IMR-90 (cell line): ENCODE data around the gene MARCHF3. TPM values are rescaled to one million over a fixed set of nuclear protein-coding genes. Genes with fewer than 3 reads are reported as not detected.

ENCODE experiments used
- ATAC-seq: fragments of 200-7000 bp; cut with Tn5 transposase; 2 replicates; pipeline ENCODE4 v1.9.1; 2020; ENCODE audit warnings: low read depth, mild to moderate bottlenecking, moderate library complexity
- BruUV-seq: library from RNA; stranded (reverse); fragments of 400-500 nt; replicated peaks from 2 replicates; lab custom pipeline; 2021; lab: Mats Ljungman, UMichigan
- CTCF ChIA-PET: fragments of 300-600 bp; formaldehyde crosslinking; extraction: SDS; loops from one replicate; lab custom pipeline; 2021; ENCODE audit warnings: antibody characterized with exemption; lab: Yijun Ruan, JAX
- POLR2A ChIA-PET: fragments of 300-600 bp; sonication (Branson Sonifier 250); formaldehyde crosslinking; loops from one replicate; lab custom pipeline; 2022; ENCODE audit warnings: antibody characterized with exemption; ENCODE audit not compliant: unreplicated experiment; lab: Charles Lee
- DNase-seq: peaks from one replicate; pipeline ENCODE4 v3.0.0; 2013
- H2AFZ ChIP-seq: replicated peaks from 2 replicates; pipeline ENCODE3; 2013; ENCODE audit warnings: low read length, mild to moderate bottlenecking; ENCODE audit not compliant: poor library complexity
- H2AK5ac ChIP-seq: 2 replicates; pipeline ENCODE4 v1.6.1; 2013; ENCODE audit warnings: low read depth, low read length, inconsistent platforms
- H2AK9ac ChIP-seq: replicated peaks from 2 replicates; pipeline ENCODE3; 2013; ENCODE audit warnings: mild to moderate bottlenecking, low read depth, low read length, moderate library complexity; ENCODE audit not compliant: poor library complexity
- H2BK120ac ChIP-seq: 2 replicates; pipeline ENCODE4 v1.6.1; 2013; ENCODE audit warnings: low read depth, low read length, inconsistent platforms
- H2BK15ac ChIP-seq: 3 replicates; pipeline ENCODE4 v1.6.1; 2013; ENCODE audit warnings: low read depth, low read length, inconsistent platforms
- H2BK20ac ChIP-seq: 2 replicates; pipeline ENCODE4 v1.6.1; 2013; ENCODE audit warnings: low read depth, mild to moderate bottlenecking, inconsistent platforms, low read length, moderate library complexity
- H2BK5ac ChIP-seq: 2 replicates; pipeline ENCODE4 v1.6.1; 2013; ENCODE audit warnings: mild to moderate bottlenecking, low read depth, low read length, inconsistent platforms; ENCODE audit not compliant: poor library complexity, severe bottlenecking
- H3K14ac ChIP-seq: replicated peaks from 2 replicates; pipeline ENCODE4 v1.6.1; 2013; ENCODE audit warnings: low read depth, low read length, inconsistent platforms
- H3K18ac ChIP-seq: 2 replicates; pipeline ENCODE4 v1.6.1; 2013; ENCODE audit warnings: low read depth, low read length, control low read depth
- H3K23ac ChIP-seq: 2 replicates; pipeline ENCODE4 v1.6.1; 2013; ENCODE audit warnings: low read depth, low read length, inconsistent platforms
- H3K27ac ChIP-seq: 2 replicates; pipeline ENCODE4 v1.5.1; 2013; ENCODE audit warnings: mild to moderate bottlenecking, control low read depth, low read length; ENCODE audit not compliant: insufficient read depth
- H3K27me3 ChIP-seq: 2 replicates; pipeline ENCODE4 v1.6.1; 2013; ENCODE audit warnings: low read length; ENCODE audit not compliant: control insufficient read depth, insufficient read depth
- H3K36me3 ChIP-seq: 2 replicates; pipeline ENCODE4 v1.6.1; 2013; ENCODE audit warnings: low read length, mixed read lengths; ENCODE audit not compliant: control insufficient read depth, insufficient read depth
- H3K4ac ChIP-seq: 2 replicates; pipeline ENCODE4 v1.6.1; 2013; ENCODE audit warnings: low read depth, low read length, inconsistent platforms
- H3K4me1 ChIP-seq: 2 replicates; pipeline ENCODE4 v1.6.1; 2013; ENCODE audit warnings: low read length, mixed read lengths; ENCODE audit not compliant: control insufficient read depth, insufficient read depth
- H3K4me2 ChIP-seq: 2 replicates; pipeline ENCODE4 v1.6.1; 2013; ENCODE audit warnings: low read depth, mild to moderate bottlenecking, control low read depth, low read length, moderate library complexity
- H3K4me3 ChIP-seq: 2 replicates; pipeline ENCODE4 v1.5.1; 2013; ENCODE audit warnings: low read depth, mild to moderate bottlenecking, control low read depth, low read length, moderate library complexity; ENCODE audit not compliant: insufficient read depth
- H3K56ac ChIP-seq: 2 replicates; pipeline ENCODE4 v1.6.1; 2013; ENCODE audit warnings: low read length, inconsistent platforms; ENCODE audit not compliant: insufficient read depth; ENCODE audit errors: extremely low read depth
- H3K79me1 ChIP-seq, 2 experiments: 2 replicates each; pipeline ENCODE4 v1.6.1; 2013; ENCODE audit warnings: low read length in 2 of 2, inconsistent platforms in 1 of 2, low read depth in 1 of 2
- H3K9ac ChIP-seq: 2 replicates; pipeline ENCODE4 v1.6.1; 2013; ENCODE audit warnings: low read depth, low read length, control low read depth
- H3K9me1 ChIP-seq: 2 replicates; pipeline ENCODE4 v1.6.1; 2013; ENCODE audit warnings: low read length, inconsistent platforms; ENCODE audit not compliant: insufficient read depth
- H3K9me3 ChIP-seq: 2 replicates; pipeline ENCODE4 v1.6.1; 2013; ENCODE audit warnings: low read length; ENCODE audit not compliant: control insufficient read depth, insufficient read depth
- H4K20me1 ChIP-seq: 2 replicates; pipeline ENCODE4 v1.6.1; 2013; ENCODE audit warnings: low read length, inconsistent platforms; ENCODE audit not compliant: insufficient read depth
- H4K5ac ChIP-seq: 2 replicates; pipeline ENCODE4 v1.6.1; 2013; ENCODE audit warnings: mild to moderate bottlenecking, low read depth, low read length, control low read depth
- H4K8ac ChIP-seq, 2 experiments: 2 replicates each; pipeline ENCODE4 v1.6.1; 2013; ENCODE audit warnings: low read depth in 2 of 2, low read length in 2 of 2, control low read depth in 1 of 2, inconsistent platforms in 1 of 2
- H4K91ac ChIP-seq: 2 replicates; pipeline ENCODE4 v1.6.1; 2013; ENCODE audit warnings: low read depth, low read length, inconsistent platforms; ENCODE audit not compliant: insufficient read depth
- CHD1 ChIP-seq: IDR thresholded peaks from 2 replicates; pipeline ENCODE4 v1.6.1; 2012; ENCODE audit warnings: low read depth, low read length, improper control_type of control experiment
- CTCF ChIP-seq: conservative IDR thresholded peaks from 2 replicates; pipeline ENCODE4 v1.5.1; 2012; ENCODE audit warnings: mild to moderate bottlenecking, low read depth, low read length, improper control_type of control experiment
- MAFK ChIP-seq: IDR thresholded peaks from 2 replicates; pipeline ENCODE4 v1.6.1; 2012; ENCODE audit warnings: low read depth, low read length, improper control_type of control experiment
- MAZ ChIP-seq: IDR thresholded peaks from 2 replicates; pipeline ENCODE4 v1.6.1; 2012; ENCODE audit warnings: low read depth, mild to moderate bottlenecking, low read length, improper control_type of control experiment, moderate library complexity, borderline replicate concordance
- NFE2L2 ChIP-seq: fragments of 150-350 bp; IDR thresholded peaks from 2 replicates; pipeline ENCODE4 v1.6.1; 2016; ENCODE audit warnings: low read depth, mild to moderate bottlenecking, low read length
- POLR2A ChIP-seq: IDR thresholded peaks from 2 replicates; pipeline ENCODE4 v1.6.1; 2012; ENCODE audit warnings: mild to moderate bottlenecking, low read depth, low read length
- RAD21 ChIP-seq: IDR thresholded peaks from 2 replicates; pipeline ENCODE4 v1.6.1; 2012; ENCODE audit warnings: low read length, improper control_type of control experiment
- RFX5 ChIP-seq: IDR thresholded peaks from 2 replicates; pipeline ENCODE4 v1.8.0; 2012; ENCODE audit warnings: low read depth, mild to moderate bottlenecking, low read length, moderate library complexity
- SMC3 ChIP-seq: fragments of 150-350 bp; IDR thresholded peaks from 2 replicates; pipeline ENCODE4 v1.6.1; 2016; ENCODE audit warnings: low read depth, mild to moderate bottlenecking, antibody characterized with exemption, low read length, moderate library complexity
- WGBS, 2 experiments: methylation state at CpG; one replicate each; pipeline versions ENCODE4 v1.1.5 to v1.1.7; 2013; ENCODE audit warnings: missing lambda C conversion rate in 2 of 2; ENCODE audit not compliant: insufficient read length in 1 of 2; ENCODE audit errors: extremely low coverage in 2 of 2; 5-methylcytosine and 5-hydroxymethylcytosine counted together
- dilution Hi-C: fragments of 300-500 bp; cut with HindIII; formaldehyde crosslinking; loops from one replicate; pipeline ENCODE4 v1.14.3; 2018; ENCODE audit warnings: low sequenced_read_pairs; ENCODE audit not compliant: unreplicated experiment
- in situ Hi-C: fragments of 300-500 bp; cut with MboI; formaldehyde crosslinking; loops from 3 replicates; pipeline ENCODE4 v1.14.3; 2019; ENCODE audit warnings: low sequenced_read_pairs, inconsistent platforms, mixed read lengths
- intact Hi-C: fragments of 100-400 bp; cut with micrococcal nuclease; formaldehyde crosslinking; loops from 2 replicates; pipeline ENCODE4 v1.10.0; 2022
- polyA plus RNA-seq, 3 experiments: library from polyadenylated mRNA; depleted of rRNA; stranded (reverse); fragments of >200 nt; gene quantifications; 2 replicates each; pipeline ENCODE4 v1.2.3, GENCODE V29; 2012; ENCODE audit warnings: low replicate concordance in 1 of 3
- total RNA-seq: library from RNA; depleted of rRNA; stranded (reverse); fragments of >200 nt; gene quantifications from 2 replicates; pipeline ENCODE4 v1.2.3, GENCODE V29; 2012

The MARCHF3 gene
- total and polyA plus RNA-seq, 2 of the 4 experiments (the other 2 are of a cell fraction), result 11.2 to 18.8 TPM

DNA sequence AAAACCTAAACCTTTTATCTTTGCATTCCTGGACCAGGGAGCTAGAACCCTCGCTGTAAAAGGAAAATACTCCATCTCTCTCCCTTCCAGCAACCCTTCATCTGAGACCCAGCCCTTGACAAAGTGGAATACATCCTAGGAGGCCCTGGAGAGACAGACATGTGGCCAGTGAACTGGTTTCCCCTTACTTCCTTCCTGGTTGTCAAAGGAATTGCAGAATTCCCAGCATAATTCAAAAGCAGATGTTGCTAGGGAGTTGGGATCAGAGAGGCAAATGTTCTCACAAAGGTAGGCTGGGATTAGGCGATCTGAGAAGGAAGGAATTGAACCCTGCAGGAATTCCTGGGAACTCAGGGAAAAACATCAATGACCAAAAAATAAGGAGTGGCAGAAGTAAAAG is 80.9 kb downstream of the MARCHF3 start:
- POLR2A ChIA-PET, result no interaction called here
- no peak overlapping the region for H2AK9ac ChIP-seq
- H3K79me1 ChIP-seq, result peaks cover 0 to 14% of the 10 kb centered on the region in 2 experiments; a peak in 1 of 4 replicates
- H2BK120ac ChIP-seq, result no peak overlapping the region
- H3K36me3 ChIP-seq, result no peaks in the 10 kb centered on the region
- H3K14ac ChIP-seq, result no peak overlapping the region
- no peak overlapping the region for H3K27ac ChIP-seq
- ATAC-seq (no peak), DNase-seq (no peak)
- H4K5ac ChIP-seq, result no peak overlapping the region
- H4K91ac ChIP-seq, result no peak overlapping the region
- no peak overlapping the region for H2AFZ ChIP-seq
- no peaks in the 10 kb centered on the region; the same call in 1 of the 2 replicates for H3K9me1 ChIP-seq
- no peak overlapping the region for H4K8ac ChIP-seq
- intact Hi-C loops (no loop called here), in situ Hi-C loops (no loop called here), dilution Hi-C loops (no loop called here)
- no peak overlapping the region for H3K9ac ChIP-seq
- BruUV-seq, result no TSS peak
- no peaks in the 10 kb centered on the region; the same call in 1 of the 2 replicates for H3K4me1 ChIP-seq
- CTCF ChIA-PET, result no interaction called here
- no peak overlapping the region for H3K4me2 ChIP-seq
- no peaks in the 10 kb centered on the region for H3K27me3 ChIP-seq
- no peak overlapping the region for H2AK5ac ChIP-seq
- WGBS, 2 experiments, result no CpG with 5 or more reads among the region's 2 CpGs
- no peak overlapping the region for H3K56ac ChIP-seq
- H3K18ac ChIP-seq, result no peak overlapping the region
- no peak overlapping the region for H3K4ac ChIP-seq
- H2BK15ac ChIP-seq, result no peak overlapping the region
- H2BK5ac ChIP-seq, result no peak overlapping the region
- no peak overlapping the region for H3K23ac ChIP-seq
- H4K20me1 ChIP-seq, result no peaks in the 10 kb centered on the region
- H2BK20ac ChIP-seq, result no peak overlapping the region
- H3K9me3 ChIP-seq, result no peaks in the 10 kb centered on the region
- no peak overlapping the region for H3K4me3 ChIP-seq
- TF ChIP-seq SMC3 (no peak), RAD21 (no peak), POLR2A (no peak), RFX5 (no peak), MAZ (no peak), CHD1 (no peak), NFE2L2 (no peak), MAFK (no peak), CTCF (no peak)
